Activated T-cell treated with anti-CD3 and anti-CD28 coated beads, Interleukin-2, amount 50 U/mL, for 24 hours (primary cell): Measurements from ENCODE around the gene MED6.
A peak's percentile ranks its signal among the peaks of the same experiment; 100 is the strongest.

Experiments
- DNase-seq: peaks from one replicate; pipeline ENCODE4 v3.0.0-alpha.2; 2020
- H3K27ac Mint-ChIP-seq: 2 replicates; pipeline ENCODE4 v1.8.0; 2020; ENCODE audit warnings: mild to moderate bottlenecking, mixed read lengths
- H3K27me3 Mint-ChIP-seq: 2 replicates; pipeline ENCODE4 v1.8.0; 2020; ENCODE audit warnings: mixed read lengths
- H3K36me3 Mint-ChIP-seq: 2 replicates; pipeline ENCODE4 v1.8.0; 2020; ENCODE audit warnings: low read depth, mixed read lengths
- H3K4me1 Mint-ChIP-seq: 2 replicates; pipeline ENCODE4 v1.8.0; 2020; ENCODE audit warnings: low read depth, mixed read lengths
- H3K4me3 Mint-ChIP-seq: 2 replicates; pipeline ENCODE4 v1.8.0; 2020; ENCODE audit warnings: mild to moderate bottlenecking, moderate library complexity, mixed read lengths
- H3K9me3 Mint-ChIP-seq: 2 replicates; pipeline ENCODE4 v1.8.0; 2020; ENCODE audit warnings: mixed read lengths

MED6 gene

GRCh38 chr14:70600382-70601157 is at the start of gene MED6:
Gene MED6 (minus strand): TSS chr14:70600655. CDS start chr14:70600637, 18 bp downstream.
- Mint-ChIP-seq H3K36me3 (peaks cover 29% of the 10 kb centered on the region), H3K9me3 (no peaks in the 10 kb centered on the region), H3K4me1 (peaks cover 31% of the 10 kb centered on the region), H3K4me3 (peak within 1 kb of the TSS; percentile 99), H3K27ac (peak within 1 kb of the TSS; percentile 98), H3K27me3 (no peaks in the 10 kb centered on the region)
- peak; percentile 88 for DNase-seq

- Mint-ChIP-seq H3K4me1 (peaks cover 92% of the 10 kb centered on the region), H3K27me3 (no peaks in the 10 kb centered on the region), H3K4me3 (no peak overlapping the region), H3K9me3 (no peaks in the 10 kb centered on the region), H3K27ac (peak overlapping the region; percentile 56), H3K36me3 (peaks cover 20% of the 10 kb centered on the region)
- no peak for DNase-seq
Measured at GRCh38 chr14:70649803-70650202, 49.3 kb upstream of the MED6 start.

GRCh38 chr14:70648346-70648745 is 47.9 kb upstream of the MED6 start:
- Mint-ChIP-seq H3K4me3 (no peak overlapping the region), H3K4me1 (peaks cover 93% of the 10 kb centered on the region), H3K27ac (no peak overlapping the region), H3K27me3 (no peaks in the 10 kb centered on the region), H3K36me3 (peaks cover 17% of the 10 kb centered on the region), H3K9me3 (no peaks in the 10 kb centered on the region)
- no peak for DNase-seq

- peaks cover 82% of the 10 kb centered on the region for H3K4me1 Mint-ChIP-seq
Measured at GRCh38 chr14:70646705-70647104, 46.2 kb upstream of the MED6 start.

GRCh38 chr14:70645892-70646291 is 45.4 kb upstream of the MED6 start:
- Mint-ChIP-seq H3K9me3 (no peaks in the 10 kb centered on the region), H3K27me3 (no peaks in the 10 kb centered on the region), H3K4me3 (no peak overlapping the region), H3K36me3 (peaks cover 21% of the 10 kb centered on the region), H3K27ac (peak overlapping the region; percentile 70), H3K4me1 (peaks cover 78% of the 10 kb centered on the region)
- DNase-seq = no peak

More at GRCh38 chr14:70646705-70647104, 46.2 kb upstream of the MED6 start:
- no peaks in the 10 kb centered on the region for H3K27me3 Mint-ChIP-seq
- H3K9me3 Mint-ChIP-seq = no peaks in the 10 kb centered on the region
- H3K36me3 Mint-ChIP-seq = peaks cover 21% of the 10 kb centered on the region
- no peak for DNase-seq
- no peak overlapping the region for H3K4me3 Mint-ChIP-seq
- peak overlapping the region; percentile 70 for H3K27ac Mint-ChIP-seq

- no peaks in the 10 kb centered on the region for H3K9me3 Mint-ChIP-seq
- H3K27ac Mint-ChIP-seq = peak overlapping the region; percentile 91
- H3K36me3 Mint-ChIP-seq = peaks cover 14% of the 10 kb centered on the region
- H3K27me3 Mint-ChIP-seq = no peaks in the 10 kb centered on the region
- H3K4me1 Mint-ChIP-seq = peaks cover 67% of the 10 kb centered on the region
- DNase-seq = no peak
- peak overlapping the region; percentile 90 for H3K4me3 Mint-ChIP-seq
Measured at GRCh38 chr14:70643967-70644366, 43.5 kb upstream of the MED6 start.

- Mint-ChIP-seq H3K27me3 (no peaks in the 10 kb centered on the region), H3K4me3 (peak overlapping the region; percentile 90), H3K9me3 (no peaks in the 10 kb centered on the region), H3K36me3 (peaks cover 14% of the 10 kb centered on the region), H3K4me1 (peaks cover 58% of the 10 kb centered on the region), H3K27ac (peak overlapping the region; percentile 91)
- peak; percentile 72 for DNase-seq
Measured at GRCh38 chr14:70642303-70643235, 42.1 kb upstream of the MED6 start.

GRCh38 chr14:70641548-70642302 is 41.3 kb upstream of the MED6 start, which contains the start of gene TTC9:
Gene TTC9 (plus strand): TSS chr14:70641916. CDS start chr14:70642130, 214 bp downstream.
- H3K27me3 Mint-ChIP-seq = no peaks in the 10 kb centered on the region
- peaks cover 53% of the 10 kb centered on the region for H3K4me1 Mint-ChIP-seq
- peak within 1 kb of the TSS; percentile 92 for H3K27ac Mint-ChIP-seq
- H3K36me3 Mint-ChIP-seq = peaks cover 14% of the 10 kb centered on the region
- H3K9me3 Mint-ChIP-seq = no peaks in the 10 kb centered on the region
- H3K4me3 Mint-ChIP-seq = peak within 1 kb of the TSS; percentile 94
- DNase-seq = peak; percentile 66

- peaks cover 4% of the 10 kb centered on the region for H3K9me3 Mint-ChIP-seq
- peak overlapping the region; percentile 94 for H3K4me3 Mint-ChIP-seq
- H3K27me3 Mint-ChIP-seq = no peaks in the 10 kb centered on the region
- H3K27ac Mint-ChIP-seq = peak overlapping the region; percentile 92
- peaks cover 52% of the 10 kb centered on the region for H3K4me1 Mint-ChIP-seq
- H3K36me3 Mint-ChIP-seq = peaks cover 14% of the 10 kb centered on the region
- peak; percentile 70 for DNase-seq
Measured at GRCh38 chr14:70640938-70641547, 40.6 kb upstream of the MED6 start.

GRCh38 chr14:70638416-70638815 is 38.0 kb upstream of the MED6 start:
- no peak overlapping the region for H3K4me3 Mint-ChIP-seq
- H3K27me3 Mint-ChIP-seq = no peaks in the 10 kb centered on the region
- DNase-seq = no peak
- H3K36me3 Mint-ChIP-seq = peaks cover 14% of the 10 kb centered on the region
- peaks cover 8% of the 10 kb centered on the region for H3K9me3 Mint-ChIP-seq
- peaks cover 32% of the 10 kb centered on the region for H3K4me1 Mint-ChIP-seq
- no peak overlapping the region for H3K27ac Mint-ChIP-seq

GRCh38 chr14:70635971-70636595 is 35.6 kb upstream of the MED6 start:
- peaks cover 24% of the 10 kb centered on the region for H3K4me1 Mint-ChIP-seq
- peaks cover 8% of the 10 kb centered on the region for H3K9me3 Mint-ChIP-seq
- no peak overlapping the region for H3K4me3 Mint-ChIP-seq
- H3K27me3 Mint-ChIP-seq = no peaks in the 10 kb centered on the region
- peaks cover 2% of the 10 kb centered on the region for H3K36me3 Mint-ChIP-seq
- DNase-seq = no peak
- H3K27ac Mint-ChIP-seq = peak overlapping the region; percentile 52

GRCh38 chr14:70631948-70632347 is 31.5 kb upstream of the MED6 start:
- H3K9me3 Mint-ChIP-seq = peaks cover 14% of the 10 kb centered on the region
- H3K27ac Mint-ChIP-seq = no peak overlapping the region
- no peaks in the 10 kb centered on the region for H3K27me3 Mint-ChIP-seq
- DNase-seq = no peak
- no peak overlapping the region for H3K4me3 Mint-ChIP-seq
- H3K36me3 Mint-ChIP-seq = no peaks in the 10 kb centered on the region
- H3K4me1 Mint-ChIP-seq = peaks cover 10% of the 10 kb centered on the region

GRCh38 chr14:70624972-70625371 is 24.5 kb upstream of the MED6 start:
- H3K27ac Mint-ChIP-seq = no peak overlapping the region
- H3K4me1 Mint-ChIP-seq = no peaks in the 10 kb centered on the region
- no peak overlapping the region for H3K4me3 Mint-ChIP-seq
- no peak for DNase-seq
- peaks cover 10% of the 10 kb centered on the region for H3K36me3 Mint-ChIP-seq
- H3K9me3 Mint-ChIP-seq = peaks cover 13% of the 10 kb centered on the region
- no peaks in the 10 kb centered on the region for H3K27me3 Mint-ChIP-seq
